Measurements from ENCODE around the gene FGD3. TPM values are rescaled to one million over a fixed set of nuclear protein-coding genes. Genes with fewer than 3 reads are reported as not detected.
"Not testable (repeated sequence)": the region's sequence is repeated elsewhere in the genome, so short reads cannot be mapped to it uniquely, and the experiment has no call there.

The FGD3 gene
- total RNA-seq, 2 experiments from 2014 or later: 36.4 to 37.8 TPM

DNA sequence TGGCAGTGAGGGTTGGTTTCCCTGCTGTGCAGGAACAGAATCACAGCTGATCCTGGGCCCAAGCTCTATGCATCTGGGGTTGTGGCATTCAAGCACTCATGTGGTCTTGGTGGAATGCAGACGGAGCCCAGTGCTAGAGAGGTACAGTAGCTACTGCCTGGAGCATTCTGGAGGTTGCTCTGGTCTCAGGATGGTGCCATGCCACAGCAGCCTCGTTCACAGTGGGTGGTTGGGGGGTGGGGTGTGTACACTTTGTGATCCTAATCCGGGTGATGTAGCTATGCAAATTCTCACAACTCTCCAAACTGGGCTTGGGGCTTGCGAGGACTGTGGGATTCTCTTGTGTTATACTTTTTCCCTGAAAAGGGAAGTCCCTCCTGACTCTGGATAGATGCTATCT lies 45.2 kb downstream of the FGD3 start:
- ChIA-PET POLR2A (no interaction called here), CTCF (interaction anchor here (1.0 to 1.5 kb wide), 3 partner anchors 11 to 116 kb away, joined by 3 to 6 read pairs (median 4); no protein-coding TSS in a partner anchor)

- CTCF ChIA-PET: interaction anchor here (1.0 to 1.3 kb wide), 2 partner anchors 21 to 44 kb away, joined by 3 to 4 read pairs; no protein-coding TSS in a partner anchor
- POLR2A ChIA-PET: not testable (repeated sequence)
Measured at GRCh38 chr9:92998871-92999270, 51.5 kb downstream of the FGD3 start.

GRCh38 chr9:93001031-93001430 lies 53.7 kb downstream of the FGD3 start:
- POLR2A ChIA-PET: interaction anchor here (0.5 to 0.9 kb wide), 2 partner anchors 14 to 15 kb away, joined by 3 read pairs; no protein-coding TSS in a partner anchor
- CTCF ChIA-PET: no interaction called here

DNA sequence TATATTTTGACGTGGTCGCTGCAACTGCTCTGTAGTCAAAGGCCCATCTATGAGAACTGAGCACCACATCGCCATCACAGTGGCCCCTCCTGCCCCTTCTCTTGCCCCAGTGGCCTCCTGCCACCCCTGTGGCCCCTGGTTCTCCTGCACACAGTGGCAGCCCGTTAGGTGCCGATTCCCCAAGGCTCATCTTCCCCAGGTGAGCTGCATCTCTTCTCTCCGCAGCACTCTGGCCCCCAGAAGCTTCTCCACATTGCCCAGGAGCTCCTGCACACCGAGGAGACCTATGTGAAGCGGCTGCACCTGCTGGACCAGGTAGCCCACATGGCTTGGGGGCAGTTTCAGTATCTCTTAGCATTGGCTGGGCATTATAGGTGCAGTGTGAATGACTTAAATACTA lies 55.4 kb downstream of the FGD3 start:
- CTCF ChIA-PET: interaction anchor here (0.8 to 3.4 kb wide), 12 partner anchors 11 to 106 kb away, joined by 3 to 17 read pairs (median 6); no protein-coding TSS in a partner anchor
- POLR2A ChIA-PET: no interaction called here

- ChIA-PET POLR2A (no interaction called here), CTCF (interaction anchor here (0.6 to 3.4 kb wide), 22 partner anchors 12 to 166 kb away, joined by 3 to 17 read pairs (median 4); partner anchors contain the start of gene NINJ1)
Measured at GRCh38 chr9:93003552-93004407, 56.5 kb downstream of the FGD3 start.

DNA sequence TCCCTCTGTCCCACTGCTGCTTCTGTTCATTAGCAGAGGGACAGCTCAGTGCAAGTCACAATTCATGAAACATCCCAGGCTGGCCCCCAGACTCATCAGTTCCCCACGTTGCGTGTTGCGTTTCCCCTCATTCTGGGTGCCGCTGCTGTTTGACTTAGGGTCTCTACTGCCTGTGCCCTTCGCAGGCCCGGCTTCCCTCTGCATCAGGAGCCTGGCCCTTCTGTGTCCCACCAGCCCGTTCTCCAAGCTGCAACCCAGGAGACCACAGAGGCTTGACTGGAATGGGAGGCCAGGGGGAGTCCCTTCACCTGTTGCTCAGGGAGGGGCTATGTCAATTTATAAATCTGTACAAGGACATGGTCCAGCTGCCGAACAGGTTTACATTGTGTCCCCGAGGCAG lies 57.2 kb downstream of the FGD3 start:
- ChIA-PET CTCF (interaction anchor here (1.3 to 3.4 kb wide), 8 partner anchors 13 to 104 kb away, joined by 3 to 17 read pairs (median 6); no protein-coding TSS in a partner anchor), POLR2A (no interaction called here)

DNA sequence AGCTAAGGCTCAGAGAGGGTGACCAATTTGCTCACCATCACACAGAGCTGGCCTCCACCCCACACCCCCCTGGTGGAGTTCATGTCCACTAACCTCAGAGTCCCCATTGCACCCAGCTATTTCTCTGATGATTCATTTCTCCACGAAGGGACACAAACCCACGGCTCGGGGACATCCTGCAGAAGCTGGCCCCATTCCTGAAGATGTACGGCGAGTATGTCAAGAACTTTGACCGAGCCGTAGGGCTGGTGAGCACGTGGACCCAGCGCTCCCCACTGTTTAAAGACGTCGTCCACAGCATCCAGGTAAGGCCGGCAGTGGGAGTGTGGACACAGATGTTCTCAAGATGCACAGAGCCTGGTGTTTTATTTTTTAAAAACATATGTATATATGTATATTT lies 58.6 kb downstream of the FGD3 start:
- CTCF ChIA-PET: interaction anchor here (1.0 to 1.3 kb wide), 2 partner anchors 23 to 26 kb away, joined by 3 to 4 read pairs; no protein-coding TSS in a partner anchor
- POLR2A ChIA-PET: no interaction called here

DNA sequence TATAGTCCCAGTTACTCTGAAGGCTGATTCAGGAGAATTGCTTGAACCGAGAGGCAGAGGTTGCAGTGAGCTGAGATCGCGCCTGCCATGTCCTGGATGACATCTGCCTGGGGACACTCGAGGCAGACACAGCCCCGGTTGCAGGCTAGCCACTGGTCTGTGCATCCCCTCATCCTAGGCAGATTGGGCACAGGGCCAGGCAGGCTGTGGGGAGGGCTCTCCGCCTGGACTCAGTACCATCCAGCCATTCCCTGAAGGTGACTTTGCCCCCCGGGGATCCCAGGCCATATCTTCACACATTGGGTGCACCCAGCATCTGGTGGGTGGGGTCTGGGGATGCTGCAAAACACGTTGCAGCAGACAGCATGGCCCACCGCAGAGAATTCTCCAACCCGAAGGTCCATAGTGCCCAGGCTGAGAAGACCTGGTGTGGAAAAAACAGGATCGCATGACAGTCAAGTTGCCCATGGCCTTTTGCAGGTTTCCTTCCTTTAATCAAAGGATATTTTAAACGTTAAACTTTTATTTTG lies 60.3 kb downstream of the FGD3 start:
- CTCF ChIA-PET: no interaction called here
- POLR2A ChIA-PET: no interaction called here

DNA sequence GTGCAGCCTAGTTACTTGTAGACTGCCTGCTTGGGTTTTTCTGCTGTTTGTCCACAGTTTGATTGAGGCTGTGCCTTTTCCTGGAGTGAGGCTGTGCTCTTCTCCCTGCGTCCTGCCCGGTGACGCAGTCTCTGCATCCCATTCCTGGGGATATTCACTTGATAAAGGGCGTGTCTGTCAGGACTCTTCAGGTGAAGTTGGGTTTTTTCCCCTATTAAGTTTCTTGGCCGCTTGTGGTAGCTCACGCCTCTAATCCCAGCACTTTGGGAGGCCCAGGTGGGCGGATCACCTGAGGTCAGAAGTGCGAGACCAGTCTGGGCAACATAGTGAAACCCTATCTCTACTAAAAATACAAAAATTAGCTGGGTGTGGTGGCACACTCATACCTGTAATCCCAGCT lies 61.1 kb downstream of the FGD3 start:
- POLR2A ChIA-PET: no interaction called here
- CTCF ChIA-PET: interaction anchor here (0.6 to 1.8 kb wide), 3 partner anchors 15 to 101 kb away, joined by 4 to 5 read pairs (median 5); no protein-coding TSS in a partner anchor

GRCh38 chr9:93009337-93010015 lies 62.2 kb downstream of the FGD3 start:
- POLR2A ChIA-PET: no interaction called here
- CTCF ChIA-PET: interaction anchor here (0.6 to 1.8 kb wide), 3 partner anchors 51 to 99 kb away, joined by 3 to 5 read pairs (median 3); no protein-coding TSS in a partner anchor

GRCh38 chr9:93010056-93010455 lies 62.7 kb downstream of the FGD3 start:
- POLR2A ChIA-PET: no interaction called here
- CTCF ChIA-PET: interaction anchor here (0.6 to 1.8 kb wide), 3 partner anchors 52 to 99 kb away, joined by 3 to 5 read pairs (median 3); no protein-coding TSS in a partner anchor

- ChIA-PET CTCF (no interaction called here), POLR2A (no interaction called here)
Measured at GRCh38 chr9:93010704-93011103, 63.4 kb downstream of the FGD3 start.

- CTCF ChIA-PET: no interaction called here
- POLR2A ChIA-PET: no interaction called here
Measured at GRCh38 chr9:93011114-93011513, 63.8 kb downstream of the FGD3 start.

GRCh38 chr9:93012963-93013855 lies 65.9 kb downstream of the FGD3 start:
- POLR2A ChIA-PET: no interaction called here
- CTCF ChIA-PET: interaction anchor here (1.5 kb wide), 1 partner anchor 96 kb away, joined by 5 read pairs; no protein-coding TSS in a partner anchor

DNA sequence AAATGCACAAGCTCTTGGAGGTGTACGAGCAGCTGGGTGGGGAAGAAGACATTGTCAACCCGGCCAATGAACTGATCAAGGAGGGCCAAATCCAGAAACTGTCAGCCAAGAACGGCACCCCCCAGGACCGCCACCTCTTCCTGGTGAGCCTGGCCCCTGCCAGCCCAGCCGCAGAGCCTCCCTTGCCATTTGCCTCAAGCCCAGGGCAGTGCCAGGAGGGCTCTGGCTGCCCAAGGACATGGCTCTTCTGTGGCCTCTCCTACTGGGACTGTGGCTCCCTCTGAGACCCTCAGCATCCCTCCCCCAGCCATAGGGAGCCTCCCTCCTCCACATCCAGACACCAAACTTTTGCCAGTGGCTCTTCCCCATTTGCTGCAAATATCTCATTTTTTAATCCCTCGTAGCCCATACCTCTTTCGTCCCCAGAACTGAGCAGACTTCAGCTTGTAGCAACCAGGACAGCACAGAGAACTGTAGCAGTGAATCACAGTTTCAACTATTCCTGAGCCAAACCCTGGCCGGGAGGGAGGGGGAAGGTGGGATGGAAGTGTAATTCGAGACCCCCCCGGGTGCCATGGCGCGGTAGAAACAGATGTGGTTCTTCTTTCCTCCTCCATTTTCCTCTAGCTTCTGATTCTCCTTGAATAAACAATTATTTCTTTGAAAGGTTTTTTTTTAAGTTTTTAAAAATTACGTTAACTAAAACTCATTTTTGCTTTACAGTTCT lies 66.7 kb downstream of the FGD3 start:
- ChIA-PET CTCF (interaction anchor here (1.0 kb wide), 1 partner anchor 95 kb away, joined by 3 read pairs; no protein-coding TSS in a partner anchor), POLR2A (no interaction called here)

- CTCF ChIA-PET: interaction anchor here (1.0 kb wide), 1 partner anchor 94 kb away, joined by 3 read pairs; no protein-coding TSS in a partner anchor
- POLR2A ChIA-PET: interaction anchor here (0.6 to 0.9 kb wide), 2 partner anchors 14 to 438 kb away, joined by 3 to 4 read pairs; partner anchors contain the start of gene FAM120AOS
Measured at GRCh38 chr9:93015190-93015589, 67.9 kb downstream of the FGD3 start.

- POLR2A ChIA-PET: no interaction called here
- CTCF ChIA-PET: interaction anchor here (0.7 kb wide), 1 partner anchor 15 kb away, joined by 3 read pairs; no protein-coding TSS in a partner anchor
Measured at GRCh38 chr9:93017621-93018020, 70.3 kb downstream of the FGD3 start.

- CTCF ChIA-PET: interaction anchor here (1.0 to 1.8 kb wide), 2 partner anchors 16 to 21 kb away, joined by 3 to 6 read pairs; no protein-coding TSS in a partner anchor
- POLR2A ChIA-PET: no interaction called here
Measured at GRCh38 chr9:93020151-93020550, 72.8 kb downstream of the FGD3 start.
